GM18519 (cell line): ENCODE measurements around the gene ACP3.
"Not testable (repeated sequence)": the region's sequence is repeated elsewhere in the genome, so short reads cannot be mapped to it uniquely, and the experiment has no call there.

Experiments
- ATAC-seq: cut with Tn5 transposase; IDR thresholded peaks from one replicate; pipeline ENCODE4 v1.9.1; 2021; ENCODE audit warnings: mild to moderate bottlenecking, moderate library complexity; ENCODE audit not compliant: unreplicated experiment, low FRiP score

The ACP3 gene

GRCh38 chr3:132317229-132317948 is at the start of gene ACP3:
ACP3 (plus strand) TSS chr3:132317407; CDS start chr3:132317457, 50 bp downstream.
- no peak for ATAC-seq

- no peak for ATAC-seq
These were observed 48.3 kb upstream of the ACP3 start for GRCh38 chr3:132268956-132269355.

GRCh38 chr3:132273036-132273435 is 44.2 kb upstream of the ACP3 start:
- no peak for ATAC-seq

GRCh38 chr3:132276228-132276906 is 40.8 kb upstream of the ACP3 start:
- ATAC-seq: no peak

GRCh38 chr3:132279030-132279429 is 38.2 kb upstream of the ACP3 start:
- no peak for ATAC-seq

- no peak for ATAC-seq
These were observed 33.8 kb upstream of the ACP3 start for GRCh38 chr3:132283440-132283839.

- ATAC-seq: no peak
These were observed 33.2 kb upstream of the ACP3 start for GRCh38 chr3:132283916-132284405.

GRCh38 chr3:132284781-132285619 is 32.2 kb upstream of the ACP3 start:
- ATAC-seq: no peak

- ATAC-seq: no peak
These were observed 31.6 kb upstream of the ACP3 start for GRCh38 chr3:132285620-132285945.

GRCh38 chr3:132286035-132286434 is 31.2 kb upstream of the ACP3 start:
- ATAC-seq: no peak

GRCh38 chr3:132288357-132288756 is 28.9 kb upstream of the ACP3 start:
- ATAC-seq: no peak

GRCh38 chr3:132289316-132289715 is 27.9 kb upstream of the ACP3 start:
- no peak for ATAC-seq

- no peak for ATAC-seq
These were observed 26.4 kb upstream of the ACP3 start for GRCh38 chr3:132290833-132291232.

- ATAC-seq: no peak
These were observed 25.2 kb upstream of the ACP3 start for GRCh38 chr3:132292042-132292441.

- ATAC-seq: no peak
These were observed 24.0 kb upstream of the ACP3 start for GRCh38 chr3:132293251-132293650.

- no peak for ATAC-seq
These were observed 22.3 kb upstream of the ACP3 start for GRCh38 chr3:132294906-132295305.

GRCh38 chr3:132303336-132304201 is 13.6 kb upstream of the ACP3 start:
- not testable (repeated sequence) for ATAC-seq

GRCh38 chr3:132304351-132304750 is 12.9 kb upstream of the ACP3 start:
- ATAC-seq: not testable (repeated sequence)

- ATAC-seq: not testable (repeated sequence)
These were observed 7.2 kb upstream of the ACP3 start for GRCh38 chr3:132310057-132310456.

- ATAC-seq: no peak
These were observed 5.9 kb upstream of the ACP3 start for GRCh38 chr3:132311316-132311715.
